PC-9 (cell line): ENCODE results near the gene NELFB.

Source experiments
- CTCF ChIP-seq: fragments of 200-600 bp; sonication (generic); conservative IDR thresholded peaks from 2 replicates; pipeline ENCODE4 v1.6.1; 2017; ENCODE audit warnings: mixed run types, antibody characterized with exemption, mild to moderate bottlenecking, moderate library complexity
- EZH2 ChIP-seq: fragments of 200-600 bp; sonication (generic); IDR thresholded peaks from 2 replicates; pipeline ENCODE4 v1.8.0; 2017; ENCODE audit warnings: antibody characterized with exemption, low read depth

- TF ChIP-seq CTCF (no peak), EZH2 (no peak)
Measured at GRCh38 chr9:137271696-137272076, 16.6 kb downstream of the NELFB start.
